Measurements from ENCODE around the gene IL18BP.

The IL18BP gene

GRCh38 chr11:72038491-72038890 is 39.8 kb downstream of the IL18BP start:
- no peak overlapping the region for H3K9ac ChIP-seq (ENCODE audit: low read length)
- no peak overlapping the region for H2AK5ac ChIP-seq (ENCODE audit: low read length)
- no peak overlapping the region for H3K23ac ChIP-seq (ENCODE audit: low read length)
- H3K4me2 ChIP-seq (ENCODE audit: low read length): no peak overlapping the region
- H3K4ac ChIP-seq (ENCODE audit: low read depth, low read length): peak overlapping the region; percentile 38
- WGBS (ENCODE audit: extremely low coverage, insufficient coverage, insufficient read length): no CpG with 5 or more reads among the region's 2 CpGs
- no peak overlapping the region for H2BK120ac ChIP-seq (ENCODE audit: insufficient read depth, low read length, poor library complexity)
- H4K91ac ChIP-seq (ENCODE audit: low read depth, low read length): no peak overlapping the region
- peaks cover 14% of the 10 kb centered on the region for H3K79me1 ChIP-seq (ENCODE audit: low read length)
- no peak overlapping the region for H2AFZ ChIP-seq (ENCODE audit: insufficient read depth, low read length, poor library complexity)
- no peaks in the 10 kb centered on the region for H3K9me3 ChIP-seq (ENCODE audit: insufficient read depth, low read depth, low read length)
- no peak overlapping the region for H3K18ac ChIP-seq (ENCODE audit: low read length)
- no peak overlapping the region for H4K12ac ChIP-seq (ENCODE audit: low read depth, low read length)
- H3K4me3 ChIP-seq (ENCODE audit: low read depth, low read length): no peak overlapping the region
- H3K27ac ChIP-seq (ENCODE audit: low read depth, low read length): no peak overlapping the region
- peaks cover 23% of the 10 kb centered on the region in 2 experiments for H3K4me1 ChIP-seq (ENCODE audit: control insufficient read depth in 1 of 2, insufficient read depth in 2 of 2, low read length in 2 of 2)
- H3K14ac ChIP-seq (ENCODE audit: low read length): no peak overlapping the region
- peaks cover 14% of the 10 kb centered on the region for H3K79me2 ChIP-seq (ENCODE audit: control insufficient read depth, insufficient read depth, low read length, poor library complexity)
- no peak overlapping the region for H4K8ac ChIP-seq (ENCODE audit: low read depth, low read length)
- DNase-seq: no peak
- no peaks in the 10 kb centered on the region for H3K27me3 ChIP-seq (ENCODE audit: insufficient read depth, low read length)
- H2BK5ac ChIP-seq (ENCODE audit: low read depth, low read length, poor library complexity): no peak overlapping the region
- peaks cover 6 to 12% of the 10 kb centered on the region in 2 experiments for H3K36me3 ChIP-seq (ENCODE audit: control insufficient read depth in 1 of 2, insufficient read depth in 2 of 2, low read length in 2 of 2)
- H2BK12ac ChIP-seq (ENCODE audit: low read length): no peak overlapping the region

- Histone ChIP-seq H3K18ac (ENCODE audit: low read length) (no peak overlapping the region), H2AK5ac (ENCODE audit: low read length) (no peak overlapping the region), H3K23ac (ENCODE audit: low read length) (no peak overlapping the region), H3K79me1 (ENCODE audit: low read length) (peaks cover 14% of the 10 kb centered on the region), H3K36me3 (ENCODE audit: control insufficient read depth in 1 of 2, insufficient read depth in 2 of 2, low read length in 2 of 2) (peaks cover 4 to 9% of the 10 kb centered on the region in 2 experiments), H3K14ac (ENCODE audit: low read length) (no peak overlapping the region), H3K4ac (ENCODE audit: low read depth, low read length) (peak overlapping the region; percentile 21), H4K8ac (ENCODE audit: low read depth, low read length) (no peak overlapping the region), H3K9ac (ENCODE audit: low read length) (no peak overlapping the region), H2BK12ac (ENCODE audit: low read length) (no peak overlapping the region), H2BK5ac (ENCODE audit: low read depth, low read length, poor library complexity) (no peak overlapping the region), H4K91ac (ENCODE audit: low read depth, low read length) (no peak overlapping the region), H3K4me2 (ENCODE audit: low read length) (peak overlapping the region; percentile 71), H3K9me3 (ENCODE audit: insufficient read depth, low read depth, low read length) (no peaks in the 10 kb centered on the region), H3K27me3 (ENCODE audit: insufficient read depth, low read length) (no peaks in the 10 kb centered on the region), H3K4me3 (ENCODE audit: low read depth, low read length) (no peak overlapping the region), H3K27ac (ENCODE audit: low read depth, low read length) (no peak overlapping the region), H2BK120ac (ENCODE audit: insufficient read depth, low read length, poor library complexity) (no peak overlapping the region), H4K12ac (ENCODE audit: low read depth, low read length) (no peak overlapping the region), H2AFZ (ENCODE audit: insufficient read depth, low read length, poor library complexity) (no peak overlapping the region), H3K4me1 (ENCODE audit: control insufficient read depth in 1 of 2, insufficient read depth in 2 of 2, low read length in 2 of 2) (peaks cover 23% of the 10 kb centered on the region in 2 experiments), H3K79me2 (ENCODE audit: control insufficient read depth, insufficient read depth, low read length, poor library complexity) (peaks cover 14% of the 10 kb centered on the region)
- WGBS (ENCODE audit: extremely low coverage, insufficient coverage, insufficient read length): no CpG with 5 or more reads among the region's 5 CpGs
- no peak for DNase-seq
These were observed 40.5 kb downstream of the IL18BP start for GRCh38 chr11:72039031-72039855.

- DNase-seq: no peak
- no peaks in the 10 kb centered on the region for H3K9me3 ChIP-seq (ENCODE audit: insufficient read depth, low read depth, low read length)
- no peak overlapping the region for H3K23ac ChIP-seq (ENCODE audit: low read length)
- H4K8ac ChIP-seq (ENCODE audit: low read depth, low read length): no peak overlapping the region
- H3K79me1 ChIP-seq (ENCODE audit: low read length): peaks cover 14% of the 10 kb centered on the region
- H3K79me2 ChIP-seq (ENCODE audit: control insufficient read depth, insufficient read depth, low read length, poor library complexity): peaks cover 14% of the 10 kb centered on the region
- peak overlapping the region; percentile 26 for H2BK5ac ChIP-seq (ENCODE audit: low read depth, low read length, poor library complexity)
- no peaks in the 10 kb centered on the region for H3K27me3 ChIP-seq (ENCODE audit: insufficient read depth, low read length)
- H4K91ac ChIP-seq (ENCODE audit: low read depth, low read length): no peak overlapping the region
- H3K9ac ChIP-seq (ENCODE audit: low read length): no peak overlapping the region
- no peak overlapping the region for H2BK12ac ChIP-seq (ENCODE audit: low read length)
- peak overlapping the region; percentile 71 for H3K4me2 ChIP-seq (ENCODE audit: low read length)
- no peak overlapping the region for H2AFZ ChIP-seq (ENCODE audit: insufficient read depth, low read length, poor library complexity)
- no peak overlapping the region for H4K12ac ChIP-seq (ENCODE audit: low read depth, low read length)
- peak overlapping the region; percentile 26 for H3K18ac ChIP-seq (ENCODE audit: low read length)
- no peak overlapping the region for H3K27ac ChIP-seq (ENCODE audit: low read depth, low read length)
- no peak overlapping the region for H2BK120ac ChIP-seq (ENCODE audit: insufficient read depth, low read length, poor library complexity)
- H3K14ac ChIP-seq (ENCODE audit: low read length): peak overlapping the region; percentile 5
- H3K4me3 ChIP-seq (ENCODE audit: low read depth, low read length): peak overlapping the region; percentile 69
- no CpG with 5 or more reads among the region's 6 CpGs for WGBS (ENCODE audit: extremely low coverage, insufficient coverage, insufficient read length)
- no peak overlapping the region for H2AK5ac ChIP-seq (ENCODE audit: low read length)
- H3K4me1 ChIP-seq (ENCODE audit: control insufficient read depth in 1 of 2, insufficient read depth in 2 of 2, low read length in 2 of 2): peaks cover 23% of the 10 kb centered on the region in 2 experiments
- peaks cover 4 to 6% of the 10 kb centered on the region in 2 experiments for H3K36me3 ChIP-seq (ENCODE audit: control insufficient read depth in 1 of 2, insufficient read depth in 2 of 2, low read length in 2 of 2)
- H3K4ac ChIP-seq (ENCODE audit: low read depth, low read length): peak overlapping the region; percentile 21
These were observed 41.2 kb downstream of the IL18BP start for GRCh38 chr11:72039856-72040401.

- H2BK120ac ChIP-seq (ENCODE audit: insufficient read depth, low read length, poor library complexity): peak overlapping the region; percentile 13
- H3K79me1 ChIP-seq (ENCODE audit: low read length): peaks cover 14% of the 10 kb centered on the region
- H2AK5ac ChIP-seq (ENCODE audit: low read length): no peak overlapping the region
- peak overlapping the region; percentile 40 for H4K8ac ChIP-seq (ENCODE audit: low read depth, low read length)
- H3K4me3 ChIP-seq (ENCODE audit: low read depth, low read length): peak overlapping the region; percentile 69
- peak overlapping the region; percentile 21 for H3K4ac ChIP-seq (ENCODE audit: low read depth, low read length)
- no peaks in the 10 kb centered on the region for H3K27me3 ChIP-seq (ENCODE audit: insufficient read depth, low read length)
- H3K14ac ChIP-seq (ENCODE audit: low read length): peak overlapping the region; percentile 59
- H3K23ac ChIP-seq (ENCODE audit: low read length): no peak overlapping the region
- H3K27ac ChIP-seq (ENCODE audit: low read depth, low read length): peak overlapping the region; percentile 75
- H2BK12ac ChIP-seq (ENCODE audit: low read length): no peak overlapping the region
- peak overlapping the region; percentile 50 for H4K12ac ChIP-seq (ENCODE audit: low read depth, low read length)
- H3K9me3 ChIP-seq (ENCODE audit: insufficient read depth, low read depth, low read length): no peaks in the 10 kb centered on the region
- H3K4me1 ChIP-seq (ENCODE audit: control insufficient read depth in 1 of 2, insufficient read depth in 2 of 2, low read length in 2 of 2): peaks cover 23% of the 10 kb centered on the region in 2 experiments
- H2BK5ac ChIP-seq (ENCODE audit: low read depth, low read length, poor library complexity): peak overlapping the region; percentile 26
- peak overlapping the region; percentile 59 for H3K9ac ChIP-seq (ENCODE audit: low read length)
- peak; percentile 20 to 41 for DNase-seq
- peak overlapping the region; percentile 71 for H3K4me2 ChIP-seq (ENCODE audit: low read length)
- H3K79me2 ChIP-seq (ENCODE audit: control insufficient read depth, insufficient read depth, low read length, poor library complexity): peaks cover 14% of the 10 kb centered on the region
- H2AFZ ChIP-seq (ENCODE audit: insufficient read depth, low read length, poor library complexity): no peak overlapping the region
- WGBS (ENCODE audit: extremely low coverage, insufficient coverage, insufficient read length): no CpG with 5 or more reads among the region's 23 CpGs
- H3K18ac ChIP-seq (ENCODE audit: low read length): peak overlapping the region; percentile 26
- peaks cover 1 to 3% of the 10 kb centered on the region in 2 experiments for H3K36me3 ChIP-seq (ENCODE audit: control insufficient read depth in 1 of 2, insufficient read depth in 2 of 2, low read length in 2 of 2)
- H4K91ac ChIP-seq (ENCODE audit: low read depth, low read length): peak overlapping the region; percentile 67
These were observed 42.0 kb downstream of the IL18BP start for GRCh38 chr11:72040491-72041363.
